SK-N-SH (cell line): Measurements from ENCODE around the gene SETD1A. TPM values are rescaled to one million over a fixed set of nuclear protein-coding genes. Genes with fewer than 3 reads are reported as not detected.
A peak's percentile ranks its signal among the peaks of the same experiment; 100 is the strongest.

ENCODE experiments used
- CTCF ChIA-PET: fragments of 300-600, 350-600 bp; formaldehyde crosslinking; extraction: SDS; loops from one replicate; lab custom pipeline; 2021; lab: Yijun Ruan, JAX
- POLR2A ChIA-PET: fragments of 350-600 bp; sonication (Branson Sonifier 250); formaldehyde crosslinking; extraction: SDS; loops from one replicate; lab custom pipeline; 2020; ENCODE audit warnings: antibody characterized with exemption, inconsistent platforms; lab: Yijun Ruan, JAX
- DNase-seq: peaks from one replicate; pipeline ENCODE4 v3.0.0; 2012
- H2AFZ ChIP-seq: fragments of 200-600 bp; sonication (generic); 2 replicates; pipeline ENCODE4 v1.8.1; 2016; ENCODE audit warnings: antibody characterized with exemption, mild to moderate bottlenecking, low read depth
- H3F3A ChIP-seq: fragments of 200-600 bp; sonication (generic); replicated peaks from 2 replicates; pipeline ENCODE3; 2016; ENCODE audit warnings: antibody characterized with exemption, mild to moderate bottlenecking; ENCODE audit not compliant: insufficient read depth
- H3K27ac ChIP-seq, 2 experiments: fragments of 200-500 bp in 1 of 2; fragments of 200-600 bp in 1 of 2; sonication (Bioruptor generic) in 1 of 2; sonication (generic), shearing (Covaris generic) in 1 of 2; 2 replicates each; pipeline versions ENCODE4 v1.5.1 to v1.6.1; 2014 to 2016; ENCODE audit warnings: low read depth in 2 of 2, inconsistent platforms in 1 of 2, low read length in 1 of 2, mild to moderate bottlenecking in 1 of 2, mixed read lengths in 1 of 2
- H3K27me3 ChIP-seq: fragments of 200-600 bp; sonication (generic), shearing (Covaris generic); 2 replicates; pipeline ENCODE4 v1.6.1; 2016; ENCODE audit warnings: mixed run types; ENCODE audit not compliant: insufficient read depth
- H3K36me3 ChIP-seq, 2 experiments: fragments of 200-500 bp in 1 of 2; fragments of 200-600 bp in 1 of 2; sonication (Bioruptor generic) in 1 of 2; sonication (generic) in 1 of 2; replicated peaks in 1 of 2; 2 replicates each; pipeline versions ENCODE3 to v1.5.1; 2014 to 2016; ENCODE audit warnings: low read length in 1 of 2, mild to moderate bottlenecking in 1 of 2; ENCODE audit not compliant: insufficient read depth in 2 of 2, control insufficient read depth in 1 of 2
- H3K4me1 ChIP-seq, 2 experiments: fragments of 200-500 bp in 1 of 2; fragments of 200-600 bp in 1 of 2; sonication (Bioruptor generic) in 1 of 2; sonication (generic), shearing (Covaris generic) in 1 of 2; 2 replicates each; pipeline versions ENCODE4 v1.5.1 to v1.6.1; 2014 to 2016; ENCODE audit warnings: low read depth in 1 of 2, low read length in 1 of 2, mixed run types in 1 of 2; ENCODE audit not compliant: insufficient read depth in 2 of 2, control insufficient read depth in 1 of 2
- H3K4me2 ChIP-seq: fragments of 200-600 bp; sonication (generic), shearing (Covaris generic); 2 replicates; pipeline ENCODE4 v1.6.1; 2017; ENCODE audit warnings: mixed run types
- H3K4me3 ChIP-seq, 2 experiments: fragments of 200-500 bp in 1 of 2; fragments of 200-600 bp in 1 of 2; sonication (Bioruptor generic) in 1 of 2; sonication (generic), shearing (Covaris generic) in 1 of 2; 2 replicates each; pipeline versions ENCODE4 v1.5.1 to v1.8.1; 2014 to 2016; ENCODE audit warnings: low read depth in 2 of 2, inconsistent platforms in 1 of 2, low read length in 1 of 2, mild to moderate bottlenecking in 1 of 2, mixed read lengths in 1 of 2, moderate library complexity in 1 of 2
- H3K79me2 ChIP-seq: fragments of 200-600 bp; sonication (generic); 2 replicates; pipeline ENCODE4 v1.8.1; 2017; ENCODE audit warnings: mild to moderate bottlenecking; ENCODE audit not compliant: insufficient read depth
- H3K9ac ChIP-seq: fragments of 200-600 bp; sonication (generic); 2 replicates; pipeline ENCODE4 v1.6.1; 2017; ENCODE audit warnings: mixed run types
- H3K9me2 ChIP-seq: fragments of 200-600 bp; sonication (generic); 2 replicates; pipeline ENCODE4 v1.6.1; 2017; ENCODE audit warnings: mixed run types
- H3K9me3 ChIP-seq: fragments of 200-600 bp; sonication (generic); 2 replicates; pipeline ENCODE4 v1.6.1; 2017; ENCODE audit warnings: mixed run types, mild to moderate bottlenecking, moderate library complexity
- H4K20me1 ChIP-seq: fragments of 200-600 bp; sonication (generic); 2 replicates; pipeline ENCODE4 v1.6.1; 2017; ENCODE audit warnings: mild to moderate bottlenecking, mixed run types; ENCODE audit not compliant: insufficient read depth
- CHD2 ChIP-seq: fragments of 150-350 bp; IDR thresholded peaks from 2 replicates; pipeline ENCODE4 v1.6.1; 2018; ENCODE audit warnings: low read length; ENCODE audit not compliant: partially characterized antibody
- CTCF ChIP-seq: fragments of 200-600 bp; sonication (generic); IDR thresholded peaks from 2 replicates; pipeline ENCODE4 v1.6.1; 2017; ENCODE audit warnings: antibody characterized with exemption, mild to moderate bottlenecking, moderate library complexity
- ELF1 ChIP-seq: IDR thresholded peaks from 2 replicates; pipeline ENCODE4 v1.4.0; 2012
- EZH2phosphoT487 ChIP-seq: fragments of 200-600 bp; sonication (generic); IDR thresholded peaks from 2 replicates; pipeline ENCODE4 v1.6.1; 2017; ENCODE audit warnings: low read depth, mixed run types, mild to moderate bottlenecking, antibody characterized with exemption, moderate library complexity, borderline replicate concordance
- GABPA ChIP-seq: IDR thresholded peaks from 2 replicates; pipeline ENCODE4 v1.4.0; 2012; ENCODE audit warnings: low read depth, mild to moderate bottlenecking
- MEF2A ChIP-seq: IDR thresholded peaks from 2 replicates; pipeline ENCODE4 v1.4.0; 2012; ENCODE audit warnings: low read depth, borderline replicate concordance
- PBX3 ChIP-seq: IDR thresholded peaks from 2 replicates; pipeline ENCODE4; 2012
- POLR2AphosphoS5 ChIP-seq: IDR thresholded peaks from 2 replicates; pipeline ENCODE4 v1.6.1; 2012; ENCODE audit warnings: low read depth, low read length
- RAD21 ChIP-seq: IDR thresholded peaks from 2 replicates; pipeline ENCODE4 v1.6.1; 2012; ENCODE audit warnings: mild to moderate bottlenecking, low read length
- RFX5 ChIP-seq: IDR thresholded peaks from 2 replicates; pipeline ENCODE4 v1.6.1; 2012; ENCODE audit warnings: mild to moderate bottlenecking, improper control_type of control experiment, low read length
- SIN3A ChIP-seq: IDR thresholded peaks from 2 replicates; pipeline ENCODE4 v1.6.1; 2012; ENCODE audit warnings: low read depth, mild to moderate bottlenecking, low read length, moderate library complexity, borderline replicate concordance
- SMC3 ChIP-seq: IDR thresholded peaks from 2 replicates; pipeline ENCODE4 v1.6.1; 2012; ENCODE audit warnings: low read depth, low read length, improper control_type of control experiment
- TAF1 ChIP-seq: IDR thresholded peaks from 2 replicates; pipeline ENCODE4 v1.6.1; 2012; ENCODE audit warnings: low read depth, mild to moderate bottlenecking, low read length, moderate library complexity, borderline replicate concordance
- TEAD4 ChIP-seq: IDR thresholded peaks from 2 replicates; pipeline ENCODE4 v1.4.0; 2012; ENCODE audit warnings: mild to moderate bottlenecking, borderline replicate concordance; ENCODE audit not compliant: insufficient read depth
- USF1 ChIP-seq: IDR thresholded peaks from 2 replicates; pipeline ENCODE4 v1.4.0; 2012; ENCODE audit warnings: low read depth, borderline replicate concordance
- WGBS: methylation state at CpG from one replicate; pipeline ENCODE4 v1.1.6; 2017; ENCODE audit warnings: low lambda C conversion rate; 5-methylcytosine and 5-hydroxymethylcytosine counted together
- polyA plus RNA-seq, 3 experiments: library from polyadenylated mRNA; depleted of rRNA; stranded (reverse); fragments of >200 nt; gene quantifications; 2 replicates each; pipeline ENCODE4 v1.2.3, GENCODE V29; 2012
- TF ChIP-seq, protein P1 (sequence below): IDR thresholded peaks from 2 replicates; pipeline ENCODE4 v1.6.1; 2012; ENCODE audit warnings: mild to moderate bottlenecking, low read depth, low read length, moderate library complexity
- TF ChIP-seq, protein P2 (sequence below): IDR thresholded peaks from 2 replicates; pipeline ENCODE4 v1.4.0; 2012; ENCODE audit warnings: low read depth, borderline replicate concordance
- TF ChIP-seq, protein P3 (sequence below): fragments of 150-350 bp; IDR thresholded peaks from 2 replicates; pipeline ENCODE4 v1.6.1; 2017; ENCODE audit warnings: antibody characterized with exemption, low read length, low read depth, borderline replicate concordance

SETD1A gene
- polyA plus RNA-seq, 1 of the 3 experiments (the other 2 are of a cell fraction): 6.8 TPM

DNA sequence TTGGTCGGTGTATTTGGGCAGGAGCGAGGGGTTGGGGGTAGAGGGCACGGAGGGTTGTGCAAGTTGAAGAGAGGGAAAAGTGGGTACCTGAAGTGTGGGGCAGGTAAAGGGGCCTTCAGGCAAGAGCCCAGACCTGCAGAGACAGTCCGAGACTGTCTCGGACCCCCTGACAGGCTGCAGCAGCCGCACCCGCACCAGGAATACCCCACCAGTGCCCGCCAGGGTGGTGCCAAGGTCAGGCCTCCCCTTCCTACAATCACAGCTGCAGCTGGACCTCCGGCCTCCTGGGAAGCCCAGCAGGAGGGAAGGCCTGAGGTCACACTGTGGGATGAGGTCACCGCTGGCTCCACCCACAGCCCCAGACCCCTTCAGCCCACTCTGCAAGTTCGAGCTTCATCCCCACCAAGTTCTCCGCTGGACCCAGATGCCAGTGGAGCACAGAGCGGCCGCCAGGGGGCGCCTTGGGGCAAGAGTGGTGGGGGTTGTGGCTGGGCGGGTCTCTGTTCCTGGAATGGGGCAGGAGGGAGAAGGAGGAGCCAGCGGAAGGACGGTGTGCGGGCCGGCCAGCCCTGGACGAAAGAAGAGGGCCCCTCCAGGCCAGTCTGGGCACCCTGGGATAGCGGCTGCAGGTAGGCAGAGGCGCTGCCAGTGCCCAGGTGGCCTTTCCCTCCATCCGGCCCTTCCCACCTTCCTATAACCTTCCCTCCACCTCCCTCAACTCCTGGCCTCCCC, 27.3 kb downstream of the SETD1A start, which contains the start of gene HSD3B7:
Gene HSD3B7 (plus strand): TSS at position 539 of the 732 bp plus-strand sequence. CDS start 452 bp downstream, outside the sequence.
- Histone ChIP-seq H3K9ac (peak within 1 kb of the TSS; percentile 27; the same call in 1 of the 2 replicates), H3K79me2 (no peaks in the 10 kb centered on the region), H3K27ac (peak within 1 kb of the TSS; percentile 19 to 58; a peak in 1 of 4 replicates), H2AFZ (no peak within 1 kb of the TSS), H3K4me3 (peak within 1 kb of the TSS; percentile 31 to 52; a peak in 3 of 4 replicates), H3K4me1 (peaks cover 5 to 8% of the 10 kb centered on the region in 2 experiments; a peak in 2 of 4 replicates), H3K4me2 (peak within 1 kb of the TSS; percentile 80), H3K9me2 (no peaks in the 10 kb centered on the region), H3K27me3 (no peaks in the 10 kb centered on the region), H3K36me3 (peaks cover 0 to 20% of the 10 kb centered on the region in 2 experiments), H4K20me1 (no peaks in the 10 kb centered on the region), H3K9me3 (no peaks in the 10 kb centered on the region), H3F3A (peaks cover 5% of the 10 kb centered on the region)
- peak; percentile 98 for DNase-seq
- ChIA-PET POLR2A (interaction anchor here (0.6 to 1.5 kb wide), 4 partner anchors 14 to 195 kb away, joined by 3 to 7 read pairs (median 4); partner anchors contain the start of genes FUS, ZNF646 and ZNF668), CTCF (interaction anchor here (0.5 to 5.3 kb wide), 59 partner anchors 9 to 885 kb away, joined by 3 to 38 read pairs (median 4); partner anchors contain the start of genes FUS, STX4, ZNF646 and ZNF668)
- TF ChIP-seq, protein P1, sequence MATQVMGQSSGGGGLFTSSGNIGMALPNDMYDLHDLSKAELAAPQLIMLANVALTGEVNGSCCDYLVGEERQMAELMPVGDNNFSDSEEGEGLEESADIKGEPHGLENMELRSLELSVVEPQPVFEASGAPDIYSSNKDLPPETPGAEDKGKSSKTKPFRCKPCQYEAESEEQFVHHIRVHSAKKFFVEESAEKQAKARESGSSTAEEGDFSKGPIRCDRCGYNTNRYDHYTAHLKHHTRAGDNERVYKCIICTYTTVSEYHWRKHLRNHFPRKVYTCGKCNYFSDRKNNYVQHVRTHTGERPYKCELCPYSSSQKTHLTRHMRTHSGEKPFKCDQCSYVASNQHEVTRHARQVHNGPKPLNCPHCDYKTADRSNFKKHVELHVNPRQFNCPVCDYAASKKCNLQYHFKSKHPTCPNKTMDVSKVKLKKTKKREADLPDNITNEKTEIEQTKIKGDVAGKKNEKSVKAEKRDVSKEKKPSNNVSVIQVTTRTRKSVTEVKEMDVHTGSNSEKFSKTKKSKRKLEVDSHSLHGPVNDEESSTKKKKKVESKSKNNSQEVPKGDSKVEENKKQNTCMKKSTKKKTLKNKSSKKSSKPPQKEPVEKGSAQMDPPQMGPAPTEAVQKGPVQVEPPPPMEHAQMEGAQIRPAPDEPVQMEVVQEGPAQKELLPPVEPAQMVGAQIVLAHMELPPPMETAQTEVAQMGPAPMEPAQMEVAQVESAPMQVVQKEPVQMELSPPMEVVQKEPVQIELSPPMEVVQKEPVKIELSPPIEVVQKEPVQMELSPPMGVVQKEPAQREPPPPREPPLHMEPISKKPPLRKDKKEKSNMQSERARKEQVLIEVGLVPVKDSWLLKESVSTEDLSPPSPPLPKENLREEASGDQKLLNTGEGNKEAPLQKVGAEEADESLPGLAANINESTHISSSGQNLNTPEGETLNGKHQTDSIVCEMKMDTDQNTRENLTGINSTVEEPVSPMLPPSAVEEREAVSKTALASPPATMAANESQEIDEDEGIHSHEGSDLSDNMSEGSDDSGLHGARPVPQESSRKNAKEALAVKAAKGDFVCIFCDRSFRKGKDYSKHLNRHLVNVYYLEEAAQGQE: peak; percentile 34; the same call in 1 of the 2 replicates
- peak; percentile 81 for TF ChIP-seq RAD21
- peak; percentile 62 for TF ChIP-seq POLR2AphosphoS5
- TF ChIP-seq, protein P2, sequence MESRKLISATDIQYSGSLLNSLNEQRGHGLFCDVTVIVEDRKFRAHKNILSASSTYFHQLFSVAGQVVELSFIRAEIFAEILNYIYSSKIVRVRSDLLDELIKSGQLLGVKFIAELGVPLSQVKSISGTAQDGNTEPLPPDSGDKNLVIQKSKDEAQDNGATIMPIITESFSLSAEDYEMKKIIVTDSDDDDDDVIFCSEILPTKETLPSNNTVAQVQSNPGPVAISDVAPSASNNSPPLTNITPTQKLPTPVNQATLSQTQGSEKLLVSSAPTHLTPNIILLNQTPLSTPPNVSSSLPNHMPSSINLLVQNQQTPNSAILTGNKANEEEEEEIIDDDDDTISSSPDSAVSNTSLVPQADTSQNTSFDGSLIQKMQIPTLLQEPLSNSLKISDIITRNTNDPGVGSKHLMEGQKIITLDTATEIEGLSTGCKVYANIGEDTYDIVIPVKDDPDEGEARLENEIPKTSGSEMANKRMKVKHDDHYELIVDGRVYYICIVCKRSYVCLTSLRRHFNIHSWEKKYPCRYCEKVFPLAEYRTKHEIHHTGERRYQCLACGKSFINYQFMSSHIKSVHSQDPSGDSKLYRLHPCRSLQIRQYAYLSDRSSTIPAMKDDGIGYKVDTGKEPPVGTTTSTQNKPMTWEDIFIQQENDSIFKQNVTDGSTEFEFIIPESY: no peak
- TF ChIP-seq SMC3: peak; percentile 95
- no peak for TF ChIP-seq PBX3
- no peak for TF ChIP-seq RFX5
- no peak for TF ChIP-seq GABPA
- peak; percentile 34; the same call in 1 of the 2 replicates for TF ChIP-seq ELF1
- peak; percentile 68 for TF ChIP-seq CHD2
- no peak for TF ChIP-seq MEF2A
- no peak for TF ChIP-seq TEAD4
- TF ChIP-seq, protein P3, sequence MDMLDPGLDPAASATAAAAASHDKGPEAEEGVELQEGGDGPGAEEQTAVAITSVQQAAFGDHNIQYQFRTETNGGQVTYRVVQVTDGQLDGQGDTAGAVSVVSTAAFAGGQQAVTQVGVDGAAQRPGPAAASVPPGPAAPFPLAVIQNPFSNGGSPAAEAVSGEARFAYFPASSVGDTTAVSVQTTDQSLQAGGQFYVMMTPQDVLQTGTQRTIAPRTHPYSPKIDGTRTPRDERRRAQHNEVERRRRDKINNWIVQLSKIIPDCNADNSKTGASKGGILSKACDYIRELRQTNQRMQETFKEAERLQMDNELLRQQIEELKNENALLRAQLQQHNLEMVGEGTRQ: no peak
- TF ChIP-seq USF1: no peak
- TF ChIP-seq EZH2phosphoT487: no peak
- TF ChIP-seq CTCF: peak; percentile 86
- TF ChIP-seq TAF1: no peak
- peak; percentile 91; the same call in 1 of the 2 replicates for TF ChIP-seq SIN3A
- WGBS: 49% methylated on average over 18 of the region's 24 CpGs
